ENCODE data around the gene CYP8B1. TPM values are rescaled to one million over a fixed set of nuclear protein-coding genes. Genes with fewer than 3 reads are reported as not detected.

CYP8B1 gene
- polyA plus RNA-seq, 1 donor = 0.75 TPM

GRCh38 chr3:42853739-42854302 is 21.9 kb downstream of the CYP8B1 start:
- Histone ChIP-seq H3K36me3 (ENCODE audit: control insufficient read depth, insufficient read depth, low read length) (no peaks in the 10 kb centered on the region), H3K27ac (ENCODE audit: low read length) (no peak overlapping the region), H3K4me1 (ENCODE audit: control insufficient read depth, insufficient read depth, low read length) (peaks cover 7% of the 10 kb centered on the region), H3K4me3 (ENCODE audit: low read length) (no peak overlapping the region), H3K9me3 (ENCODE audit: control insufficient read depth, low read depth, low read length) (no peaks in the 10 kb centered on the region), H3K27me3 (ENCODE audit: control insufficient read depth, insufficient read depth, low read length) (no peaks in the 10 kb centered on the region)
- no peak for DNase-seq
- no CpG with 5 or more reads among the region's 4 CpGs for WGBS (ENCODE audit: insufficient coverage, low lambda C conversion rate)

GRCh38 chr3:42853056-42853455 is 22.6 kb downstream of the CYP8B1 start:
- H3K36me3 ChIP-seq (ENCODE audit: control insufficient read depth, insufficient read depth, low read length) = no peaks in the 10 kb centered on the region
- no peaks in the 10 kb centered on the region for H3K9me3 ChIP-seq (ENCODE audit: control insufficient read depth, low read depth, low read length)
- H3K4me3 ChIP-seq (ENCODE audit: low read length) = no peak overlapping the region
- WGBS (ENCODE audit: insufficient coverage, low lambda C conversion rate) = no CpG with 5 or more reads among the region's 1 CpG
- no peaks in the 10 kb centered on the region for H3K27me3 ChIP-seq (ENCODE audit: control insufficient read depth, insufficient read depth, low read length)
- no peak for DNase-seq
- no peak overlapping the region for H3K27ac ChIP-seq (ENCODE audit: low read length)
- H3K4me1 ChIP-seq (ENCODE audit: control insufficient read depth, insufficient read depth, low read length) = peaks cover 7% of the 10 kb centered on the region

- WGBS (ENCODE audit: insufficient coverage, low lambda C conversion rate) = no CpG with 5 or more reads among the region's 2 CpGs
- Histone ChIP-seq H3K4me1 (ENCODE audit: control insufficient read depth, insufficient read depth, low read length) (peaks cover 7% of the 10 kb centered on the region), H3K27ac (ENCODE audit: low read length) (no peak overlapping the region), H3K9me3 (ENCODE audit: control insufficient read depth, low read depth, low read length) (no peaks in the 10 kb centered on the region), H3K27me3 (ENCODE audit: control insufficient read depth, insufficient read depth, low read length) (no peaks in the 10 kb centered on the region), H3K36me3 (ENCODE audit: control insufficient read depth, insufficient read depth, low read length) (no peaks in the 10 kb centered on the region), H3K4me3 (ENCODE audit: low read length) (no peak overlapping the region)
- peak; percentile 49 to 67 for DNase-seq
Observed at GRCh38 chr3:42852441-42852840, 23.2 kb downstream of the CYP8B1 start.

GRCh38 chr3:42851228-42851834 is 24.3 kb downstream of the CYP8B1 start:
- no peak for DNase-seq
- Histone ChIP-seq H3K4me3 (ENCODE audit: low read length) (no peak overlapping the region), H3K4me1 (ENCODE audit: control insufficient read depth, insufficient read depth, low read length) (peaks cover 7% of the 10 kb centered on the region), H3K36me3 (ENCODE audit: control insufficient read depth, insufficient read depth, low read length) (no peaks in the 10 kb centered on the region), H3K27ac (ENCODE audit: low read length) (no peak overlapping the region), H3K27me3 (ENCODE audit: control insufficient read depth, insufficient read depth, low read length) (no peaks in the 10 kb centered on the region), H3K9me3 (ENCODE audit: control insufficient read depth, low read depth, low read length) (no peaks in the 10 kb centered on the region)
- WGBS (ENCODE audit: insufficient coverage, low lambda C conversion rate) = no CpG with 5 or more reads among the region's 6 CpGs

- no peak for DNase-seq
- no CpG with 5 or more reads among the region's 3 CpGs for WGBS (ENCODE audit: insufficient coverage, low lambda C conversion rate)
Observed at GRCh38 chr3:42850263-42850662, 25.4 kb downstream of the CYP8B1 start.

GRCh38 chr3:42849017-42849416 is 26.7 kb downstream of the CYP8B1 start:
- WGBS (ENCODE audit: insufficient coverage, low lambda C conversion rate) = no CpG with 5 or more reads among the region's 7 CpGs
- no peaks in the 10 kb centered on the region for H3K36me3 ChIP-seq (ENCODE audit: control insufficient read depth, insufficient read depth, low read length)
- H3K4me1 ChIP-seq (ENCODE audit: control insufficient read depth, insufficient read depth, low read length) = no peaks in the 10 kb centered on the region
- no peak for DNase-seq
- H3K27me3 ChIP-seq (ENCODE audit: control insufficient read depth, insufficient read depth, low read length) = no peaks in the 10 kb centered on the region
- H3K9me3 ChIP-seq (ENCODE audit: control insufficient read depth, low read depth, low read length) = no peaks in the 10 kb centered on the region
- H3K27ac ChIP-seq (ENCODE audit: low read length) = no peak overlapping the region
- no peak overlapping the region for H3K4me3 ChIP-seq (ENCODE audit: low read length)

More at GRCh38 chr3:42850263-42850662, 25.4 kb downstream of the CYP8B1 start:
- Histone ChIP-seq H3K9me3 (ENCODE audit: control insufficient read depth, low read depth, low read length) (no peaks in the 10 kb centered on the region), H3K36me3 (ENCODE audit: control insufficient read depth, insufficient read depth, low read length) (no peaks in the 10 kb centered on the region), H3K27ac (ENCODE audit: low read length) (no peak overlapping the region), H3K4me1 (ENCODE audit: control insufficient read depth, insufficient read depth, low read length) (peaks cover 2% of the 10 kb centered on the region), H3K4me3 (ENCODE audit: low read length) (no peak overlapping the region), H3K27me3 (ENCODE audit: control insufficient read depth, insufficient read depth, low read length) (no peaks in the 10 kb centered on the region)

GRCh38 chr3:42847731-42848130 is 27.9 kb downstream of the CYP8B1 start:
- H3K4me1 ChIP-seq (ENCODE audit: control insufficient read depth, insufficient read depth, low read length) = no peaks in the 10 kb centered on the region
- H3K4me3 ChIP-seq (ENCODE audit: low read length) = no peak overlapping the region
- H3K27ac ChIP-seq (ENCODE audit: low read length) = no peak overlapping the region
- H3K27me3 ChIP-seq (ENCODE audit: control insufficient read depth, insufficient read depth, low read length) = no peaks in the 10 kb centered on the region
- DNase-seq = peak in 1 of 2 donors; percentile 43
- 0% methylated on average over 1 of the region's 4 CpGs for WGBS (ENCODE audit: insufficient coverage, low lambda C conversion rate)
- no peaks in the 10 kb centered on the region for H3K9me3 ChIP-seq (ENCODE audit: control insufficient read depth, low read depth, low read length)
- no peaks in the 10 kb centered on the region for H3K36me3 ChIP-seq (ENCODE audit: control insufficient read depth, insufficient read depth, low read length)

- WGBS (ENCODE audit: insufficient coverage, low lambda C conversion rate) = no CpG with 5 or more reads among the region's 5 CpGs
- Histone ChIP-seq H3K27ac (ENCODE audit: low read length) (no peak overlapping the region), H3K36me3 (ENCODE audit: control insufficient read depth, insufficient read depth, low read length) (no peaks in the 10 kb centered on the region), H3K4me1 (ENCODE audit: control insufficient read depth, insufficient read depth, low read length) (no peaks in the 10 kb centered on the region), H3K27me3 (ENCODE audit: control insufficient read depth, insufficient read depth, low read length) (no peaks in the 10 kb centered on the region), H3K4me3 (ENCODE audit: low read length) (no peak overlapping the region), H3K9me3 (ENCODE audit: control insufficient read depth, low read depth, low read length) (no peaks in the 10 kb centered on the region)
- peak in 1 of 2 donors; percentile 9 for DNase-seq
Observed at GRCh38 chr3:42846685-42847522, 28.8 kb downstream of the CYP8B1 start.

GRCh38 chr3:42844815-42845214 is 30.9 kb downstream of the CYP8B1 start:
- H3K4me3 ChIP-seq (ENCODE audit: low read length) = no peak overlapping the region
- WGBS (ENCODE audit: insufficient coverage, low lambda C conversion rate) = no CpG with 5 or more reads among the region's 4 CpGs
- no peaks in the 10 kb centered on the region for H3K27me3 ChIP-seq (ENCODE audit: control insufficient read depth, insufficient read depth, low read length)
- no peaks in the 10 kb centered on the region for H3K36me3 ChIP-seq (ENCODE audit: control insufficient read depth, insufficient read depth, low read length)
- no peak overlapping the region for H3K27ac ChIP-seq (ENCODE audit: low read length)
- H3K4me1 ChIP-seq (ENCODE audit: control insufficient read depth, insufficient read depth, low read length) = no peaks in the 10 kb centered on the region
- no peaks in the 10 kb centered on the region for H3K9me3 ChIP-seq (ENCODE audit: control insufficient read depth, low read depth, low read length)
- DNase-seq = no peak

GRCh38 chr3:42844412-42844713 is 31.3 kb downstream of the CYP8B1 start:
- H3K4me3 ChIP-seq (ENCODE audit: low read length) = no peak overlapping the region
- WGBS (ENCODE audit: insufficient coverage, low lambda C conversion rate) = no CpG with 5 or more reads among the region's 1 CpG
- DNase-seq = no peak
- no peaks in the 10 kb centered on the region for H3K27me3 ChIP-seq (ENCODE audit: control insufficient read depth, insufficient read depth, low read length)
- no peaks in the 10 kb centered on the region for H3K36me3 ChIP-seq (ENCODE audit: control insufficient read depth, insufficient read depth, low read length)
- H3K27ac ChIP-seq (ENCODE audit: low read length) = no peak overlapping the region
- H3K4me1 ChIP-seq (ENCODE audit: control insufficient read depth, insufficient read depth, low read length) = no peaks in the 10 kb centered on the region
- H3K9me3 ChIP-seq (ENCODE audit: control insufficient read depth, low read depth, low read length) = no peaks in the 10 kb centered on the region
